ENCODE measurements around the gene MT1A.

GRCh38 chr16:56643080-56643778, 4.8 kb downstream of the MT1A start:
- TF ChIP-seq GATA3 (IDR thresholded peaks at IDR 0.05; ENCODE audit: low read depth, low read length) (no peak), GATA2 (IDR thresholded peaks at IDR 0.05; ENCODE audit: low read depth, low read length) (no peak)
